Activated effector memory CD4-positive, alpha-beta T cell treated with Interleukin-2 at 50 U/mL for 16 hours (primary cell): ENCODE measurements around the gene CRAMP1.

Source experiments
- DNase-seq: peaks from one replicate; pipeline ENCODE4 v3.0.0-alpha.2; 2020

CRAMP1 gene

GRCh38 chr16:1662543-1662942 is 50.4 kb downstream of the CRAMP1 start:
- DNase-seq = no peak

GRCh38 chr16:1665829-1666228 is 53.7 kb downstream of the CRAMP1 start:
- DNase-seq = no peak

GRCh38 chr16:1666316-1666715 is 54.2 kb downstream of the CRAMP1 start:
- no peak for DNase-seq

GRCh38 chr16:1667271-1667670 is 55.1 kb downstream of the CRAMP1 start:
- no peak for DNase-seq

- no peak for DNase-seq
These were observed 55.8 kb downstream of the CRAMP1 start for GRCh38 chr16:1667916-1668315.

- no peak for DNase-seq
These were observed 56.6 kb downstream of the CRAMP1 start for GRCh38 chr16:1668612-1669319.

DNA sequence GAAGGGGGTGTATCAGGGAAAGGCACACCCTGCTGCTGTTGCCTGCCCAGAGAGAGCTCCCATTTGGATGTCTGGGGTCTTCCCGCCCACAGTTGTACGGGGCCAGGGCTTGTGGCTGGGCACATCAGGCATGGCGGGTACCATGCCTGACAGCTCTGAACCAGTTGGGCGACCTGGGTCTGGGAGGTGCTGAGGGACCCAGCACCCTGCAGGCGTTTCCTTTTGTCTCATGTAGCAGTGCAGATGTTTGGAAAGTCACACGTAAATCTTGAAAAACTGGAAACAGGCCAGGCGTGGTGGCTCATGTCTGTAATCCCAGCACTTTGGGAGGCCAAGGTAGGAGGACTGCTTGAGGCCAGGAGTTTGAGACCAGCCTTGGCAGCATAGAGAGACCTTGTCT is 57.5 kb downstream of the CRAMP1 start:
- DNase-seq = no peak

GRCh38 chr16:1670371-1670770 is 58.2 kb downstream of the CRAMP1 start:
- DNase-seq = no peak

DNA sequence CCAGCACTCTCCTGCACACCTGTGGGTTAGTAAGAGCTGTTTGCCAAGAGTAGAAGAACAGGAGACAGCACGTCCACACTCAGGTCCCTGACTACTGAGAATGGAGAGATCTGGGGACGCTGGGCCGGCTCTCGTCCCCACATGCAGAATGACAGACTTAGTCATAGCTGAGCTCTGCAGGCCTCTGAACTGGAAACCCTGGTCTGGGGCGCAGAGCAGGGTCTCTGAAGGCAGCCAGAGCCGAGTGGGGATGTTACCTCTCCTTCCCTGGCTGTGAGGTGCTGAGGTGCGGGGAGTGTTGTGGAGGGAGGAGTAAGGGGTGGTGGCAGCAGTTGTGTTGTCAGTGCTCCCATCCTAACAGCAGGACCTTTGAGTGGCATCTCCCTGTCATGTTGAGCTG is 58.7 kb downstream of the CRAMP1 start:
- no peak for DNase-seq

DNA sequence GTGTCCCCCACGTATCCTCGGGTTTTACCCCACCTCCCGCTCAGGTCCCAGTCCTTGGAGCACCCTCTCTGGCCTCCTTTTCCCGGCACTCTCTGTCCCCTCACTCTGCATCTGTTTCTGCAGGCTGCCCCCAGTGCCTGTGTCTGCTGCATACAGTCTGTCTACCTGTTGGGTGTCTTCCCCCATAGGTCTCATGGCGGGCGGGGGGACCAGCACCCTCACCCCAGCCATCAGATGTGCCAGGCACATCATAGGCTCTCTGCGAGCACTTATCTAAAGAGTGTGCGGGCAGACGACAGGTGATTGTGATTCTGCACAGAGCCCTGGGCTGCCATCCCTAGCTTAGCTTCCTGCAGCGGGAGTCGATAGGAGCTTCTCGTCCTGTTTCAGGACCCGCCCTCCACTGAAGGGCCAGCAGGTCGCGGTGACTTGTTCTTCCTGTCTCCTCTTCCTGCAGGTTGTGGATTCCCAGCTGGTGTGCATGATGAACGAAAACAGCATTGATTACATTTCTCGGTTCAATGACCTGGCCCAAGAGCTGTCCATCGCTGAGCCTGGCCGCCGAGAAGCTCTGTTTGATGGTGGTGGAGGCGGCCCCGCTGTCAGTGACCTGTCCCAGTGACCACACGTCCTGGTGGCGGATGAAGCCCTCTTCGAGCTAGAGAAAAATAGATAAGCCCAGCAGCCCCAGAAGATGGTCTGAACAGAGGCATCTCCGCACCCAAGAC is 61.4 kb downstream of the CRAMP1 start:
- DNase-seq = no peak

- no peak for DNase-seq
These were observed 62.1 kb downstream of the CRAMP1 start for GRCh38 chr16:1674306-1674705.

DNA sequence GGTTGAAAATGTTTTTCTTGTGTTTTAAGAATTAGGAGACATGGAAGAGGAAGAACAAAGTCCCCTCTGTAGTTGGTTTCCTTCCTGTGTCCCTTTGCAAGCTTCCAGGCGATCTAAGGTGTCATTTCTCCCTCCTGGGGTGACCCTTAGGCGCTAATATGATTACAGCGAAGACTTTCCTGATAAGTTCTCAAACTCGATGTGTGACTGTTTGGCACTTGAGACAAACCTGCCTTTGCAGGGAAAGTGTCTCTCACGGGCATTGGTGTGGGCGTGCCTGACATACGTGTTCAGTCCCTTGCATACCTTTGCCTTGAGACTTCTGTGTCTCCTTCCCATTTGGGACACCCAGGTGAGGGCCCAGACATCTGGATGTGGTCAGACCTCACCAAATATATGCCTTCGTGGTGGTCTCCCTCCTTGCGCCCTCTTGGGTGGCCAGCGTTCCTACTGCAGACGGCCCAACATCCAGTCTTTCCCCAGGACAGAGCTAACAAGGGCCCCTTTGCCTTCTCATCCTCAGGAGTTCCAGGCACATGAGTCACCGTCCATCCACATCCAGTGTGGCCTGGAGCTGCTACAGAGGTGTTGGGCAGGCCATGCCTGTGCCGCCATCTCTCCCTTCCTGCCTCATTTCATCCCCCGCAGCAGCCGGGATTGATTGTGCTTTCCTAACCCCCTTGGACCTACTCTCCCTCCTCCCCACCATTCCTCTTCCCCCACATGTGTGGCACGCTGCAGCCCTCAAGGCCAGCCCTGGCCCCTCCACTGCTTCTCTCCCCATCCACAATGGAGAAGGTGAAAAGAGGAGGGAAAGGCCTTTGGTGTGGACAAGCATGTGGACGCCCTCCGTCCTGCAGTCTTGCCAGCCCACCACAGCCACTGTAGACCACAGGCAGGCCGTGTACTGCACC is 62.8 kb downstream of the CRAMP1 start:
- no peak for DNase-seq

DNA sequence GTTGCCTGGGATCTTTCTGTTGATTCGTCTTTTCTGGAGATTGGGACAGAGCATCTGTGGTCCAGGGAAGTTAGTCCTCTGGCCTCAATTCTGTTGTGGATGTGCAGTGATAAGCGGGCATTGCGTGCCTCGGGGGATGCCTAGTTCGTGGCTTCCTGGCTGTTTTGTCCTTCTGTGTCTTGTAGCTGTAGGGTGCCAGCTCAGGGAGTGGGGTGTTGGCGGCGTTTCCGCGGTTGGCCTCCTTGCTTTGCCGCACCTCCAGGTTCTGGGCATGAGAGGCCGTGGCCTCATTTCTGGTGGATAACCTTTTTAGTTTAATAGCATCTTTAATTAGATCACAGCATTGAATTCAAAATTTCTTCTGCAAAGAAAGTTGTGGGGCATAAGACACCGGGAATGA is 64.5 kb downstream of the CRAMP1 start:
- no peak for DNase-seq

GRCh38 chr16:1677339-1677738 is 65.2 kb downstream of the CRAMP1 start:
- no peak for DNase-seq

DNA sequence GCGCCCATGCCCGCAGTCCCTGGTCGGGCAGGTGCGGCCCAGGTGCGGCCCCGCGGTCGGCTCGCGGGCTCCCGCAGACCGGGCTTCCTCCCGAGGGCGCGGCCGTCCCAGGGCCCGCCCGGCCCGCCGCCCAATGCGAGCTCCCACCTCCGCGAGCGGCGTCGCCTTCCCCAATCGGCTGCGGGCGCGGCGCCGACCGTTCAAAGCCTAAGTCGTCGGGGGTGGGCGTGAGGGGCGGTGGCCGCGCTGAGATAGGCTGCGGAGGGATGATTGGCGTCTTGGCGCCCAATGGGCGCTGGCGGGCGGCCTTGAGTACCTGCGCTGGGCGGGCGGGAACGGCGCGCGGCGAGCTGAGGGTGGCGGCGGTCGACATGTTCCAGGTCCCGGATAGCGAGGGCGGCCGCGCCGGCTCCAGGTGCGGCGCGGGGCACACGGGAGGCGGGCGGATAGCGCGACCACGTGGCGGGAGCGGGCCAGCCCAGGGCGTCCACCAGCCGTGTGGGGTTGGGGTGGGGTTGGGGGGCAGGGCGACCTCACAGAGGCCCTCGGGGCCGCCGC is 65.9 kb downstream of the CRAMP1 start, which contains the start of gene JPT2:
Gene JPT2, plus strand, starts transcription at position 338 of the 558 bp plus-strand sequence. Its CDS starts 34 bp downstream, at position 372.
- DNase-seq = peak; percentile 93

DNA sequence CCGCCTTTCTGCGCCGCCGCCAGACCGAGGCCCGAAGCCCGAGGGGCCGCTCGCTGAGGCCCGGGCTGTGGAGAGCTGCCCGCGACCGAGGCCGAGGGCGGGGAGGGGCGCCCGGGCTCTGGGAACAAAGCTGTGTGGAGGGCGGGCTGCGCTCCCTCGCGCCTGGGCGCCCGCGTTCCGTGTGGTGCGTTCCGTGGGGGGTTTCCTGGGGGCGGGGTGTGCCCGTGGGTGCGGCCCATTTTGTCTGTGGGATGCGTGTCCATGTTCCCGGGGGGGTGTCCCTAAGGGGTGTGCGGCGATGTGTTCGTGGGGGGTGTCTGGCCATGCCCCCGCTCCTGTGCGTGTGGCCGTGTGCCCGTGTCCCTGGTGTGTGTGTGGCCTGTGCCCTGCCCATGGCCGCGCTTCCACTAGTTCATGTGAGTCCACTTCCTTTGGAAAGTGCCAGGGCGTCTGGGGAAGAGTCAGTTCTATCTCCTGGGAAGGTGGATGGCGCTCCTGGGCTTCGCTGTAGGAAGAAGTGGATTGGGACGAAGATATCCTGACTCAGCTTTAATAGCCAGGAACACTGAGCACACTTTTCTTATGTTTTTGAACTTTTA is 66.4 kb downstream of the CRAMP1 start:
- DNase-seq = peak; percentile 31

GRCh38 chr16:1680361-1680760 is 68.2 kb downstream of the CRAMP1 start:
- DNase-seq = no peak

DNA sequence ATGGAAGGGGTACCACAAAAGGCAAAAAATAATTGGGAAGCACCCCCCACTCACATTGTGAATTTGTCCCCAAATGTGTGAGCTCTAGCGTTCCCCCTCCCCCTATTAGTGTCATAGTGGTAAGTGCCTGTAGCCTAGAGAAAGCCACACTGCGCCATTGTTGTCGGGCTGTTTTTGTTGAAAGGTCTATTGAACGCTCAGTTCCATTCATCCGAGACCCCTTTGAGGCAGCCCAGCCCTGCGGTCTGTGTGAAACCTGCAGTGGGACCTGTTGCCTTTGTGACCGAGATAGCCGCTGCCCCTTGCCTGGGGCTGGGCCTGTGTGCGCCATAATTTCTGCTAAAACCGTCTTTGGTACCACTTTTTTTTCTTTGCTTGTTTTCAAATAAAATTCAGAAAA is 68.9 kb downstream of the CRAMP1 start:
- no peak for DNase-seq

- no peak for DNase-seq
These were observed 75.5 kb downstream of the CRAMP1 start for GRCh38 chr16:1687427-1688316.

DNA sequence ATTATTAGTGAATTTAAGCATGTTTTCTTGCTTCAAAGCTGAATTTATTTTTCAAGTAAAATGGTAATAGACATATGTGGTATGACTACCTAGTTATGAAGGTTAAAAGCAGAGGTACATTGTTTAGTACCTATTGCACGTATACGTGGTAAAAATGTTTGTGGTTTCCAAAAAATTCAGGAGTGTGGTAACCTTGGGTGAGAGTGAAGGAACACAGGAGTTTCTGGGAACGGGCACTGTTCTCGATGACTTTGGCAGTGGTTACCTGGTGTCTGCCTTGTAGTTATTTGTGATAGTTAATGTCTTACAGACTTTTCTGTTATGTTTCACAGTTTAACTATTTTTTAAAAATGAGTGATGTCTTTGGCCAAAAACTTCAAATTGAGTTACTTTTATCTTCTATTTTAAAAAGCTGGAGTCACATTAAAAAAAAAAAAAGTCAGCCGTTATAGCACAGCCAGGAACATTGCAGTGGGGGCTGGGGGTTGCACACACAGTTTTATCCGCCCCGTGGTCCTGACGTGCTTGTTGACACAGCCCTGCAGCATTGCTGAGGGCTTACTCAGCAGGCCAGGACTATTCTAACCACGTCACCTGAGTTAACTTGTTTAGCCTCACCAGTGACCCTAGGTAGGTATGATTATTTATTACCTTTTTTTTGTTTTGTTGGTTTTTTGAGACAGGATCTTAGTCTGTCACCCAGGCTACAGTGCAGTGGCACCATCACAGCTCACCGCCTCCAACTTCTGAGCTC is 76.8 kb downstream of the CRAMP1 start:
- no peak for DNase-seq

DNA sequence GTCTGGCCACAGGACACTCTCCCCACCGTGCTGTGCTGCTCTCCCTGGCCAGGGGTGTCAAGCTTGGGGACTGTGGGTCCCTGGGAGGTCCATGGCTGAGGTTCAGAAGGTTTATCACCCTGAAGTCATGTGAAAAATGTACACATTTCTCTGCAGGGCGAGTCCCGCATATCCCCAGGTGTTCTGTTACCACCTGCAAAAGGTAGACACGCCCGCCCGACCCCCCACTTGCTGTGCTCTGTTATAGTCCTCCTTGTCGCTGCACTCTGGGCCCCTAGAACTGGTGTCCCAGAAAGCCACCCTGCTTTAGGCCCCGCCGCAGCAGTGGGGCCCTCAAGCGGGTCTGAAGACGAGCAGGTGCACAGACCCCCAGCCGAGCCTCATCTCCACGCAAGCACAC is 77.7 kb downstream of the CRAMP1 start:
- no peak for DNase-seq
